ENCODE measurements around the gene MTHFD2L.

The MTHFD2L gene

GRCh38 chr4:74159143-74159709 is 1.3 kb downstream of the MTHFD2L start:
- no peak overlapping the region for H4K8ac ChIP-seq (ENCODE audit: low read depth, low read length)
- no peak overlapping the region for H3K18ac ChIP-seq (ENCODE audit: low read length)
- no peak overlapping the region for H3K4ac ChIP-seq (ENCODE audit: low read depth, low read length)
- H3K4me3 ChIP-seq (ENCODE audit: low read length), result no peak overlapping the region
- H2BK5ac ChIP-seq (ENCODE audit: low read length), result no peak overlapping the region
- no peak overlapping the region for H2BK120ac ChIP-seq (ENCODE audit: low read depth, low read length)
- H3K79me1 ChIP-seq (ENCODE audit: low read length), result peaks cover 3% of the 10 kb centered on the region
- H2AK5ac ChIP-seq (ENCODE audit: low read length), result no peak overlapping the region
- no peak overlapping the region for H2BK15ac ChIP-seq (replicated peaks; ENCODE audit: low read depth)
- no peak overlapping the region for H3K4me2 ChIP-seq (ENCODE audit: low read length)
- H3K79me2 ChIP-seq (ENCODE audit: control insufficient read depth, insufficient read depth, low read length), result peaks cover 15% of the 10 kb centered on the region
- H3K56ac ChIP-seq (ENCODE audit: low read length), result no peak overlapping the region
- H3K9ac ChIP-seq (ENCODE audit: low read length), result no peak overlapping the region
- H3K27ac ChIP-seq (ENCODE audit: low read depth, low read length), result no peak overlapping the region
- no peak overlapping the region for H3K23ac ChIP-seq (ENCODE audit: low read length)
- no CpG with 5 or more reads among the region's 2 CpGs for WGBS (ENCODE audit: extremely low coverage, insufficient coverage, low lambda C conversion rate)
- H3K4me1 ChIP-seq (ENCODE audit: control insufficient read depth, low read depth, low read length), result peaks cover 4% of the 10 kb centered on the region
- no peak overlapping the region for H4K5ac ChIP-seq (ENCODE audit: low read length)
- no peak for DNase-seq
- no peaks in the 10 kb centered on the region for H3K27me3 ChIP-seq (ENCODE audit: insufficient read depth, low read length, poor library complexity)
- no peaks in the 10 kb centered on the region for H3K36me3 ChIP-seq (ENCODE audit: control insufficient read depth, insufficient read depth, low read length)

DNA sequence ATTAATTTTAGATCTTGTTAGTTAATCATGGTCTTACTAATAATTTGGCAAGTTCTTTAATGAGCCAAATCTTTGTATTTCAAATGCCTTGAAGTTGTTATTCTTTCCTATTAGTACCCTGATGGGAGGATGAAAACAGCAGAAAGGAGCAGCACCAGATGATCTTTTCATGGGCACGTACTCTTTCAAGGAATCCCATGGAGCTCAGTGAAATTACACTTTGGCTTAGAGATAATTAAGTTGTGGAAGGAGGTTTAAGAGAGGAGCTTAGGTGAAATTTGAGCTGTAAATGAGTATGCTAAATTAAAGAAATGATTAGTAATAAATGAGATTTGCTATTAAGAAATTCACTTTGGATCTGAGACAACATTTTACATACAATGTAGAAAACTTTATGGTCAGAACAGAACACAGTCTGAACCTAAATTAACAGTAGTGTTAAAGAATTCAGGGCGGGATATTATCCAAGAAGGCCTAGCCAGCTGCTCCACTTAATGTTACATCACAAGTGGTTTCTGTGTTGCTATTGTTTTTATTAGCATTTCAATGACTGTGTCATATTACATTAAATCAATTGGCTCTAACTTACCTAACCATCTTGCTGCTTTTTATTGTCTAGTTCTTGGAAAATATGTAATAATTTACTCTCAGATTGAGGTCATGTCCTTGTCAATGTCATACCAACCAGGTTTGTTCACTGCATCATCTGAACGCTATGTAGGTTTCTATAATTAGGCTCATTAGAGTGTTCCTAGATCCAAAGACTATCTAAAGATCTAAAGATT is 3.9 kb downstream of the MTHFD2L start:
- H3K4me3 ChIP-seq (ENCODE audit: low read length), result no peak overlapping the region
- H2BK5ac ChIP-seq (ENCODE audit: low read length), result no peak overlapping the region
- peaks cover 15% of the 10 kb centered on the region for H3K79me2 ChIP-seq (ENCODE audit: control insufficient read depth, insufficient read depth, low read length)
- no peak overlapping the region for H3K56ac ChIP-seq (ENCODE audit: low read length)
- no peak overlapping the region for H2BK15ac ChIP-seq (replicated peaks; ENCODE audit: low read depth)
- no peak for DNase-seq
- H3K79me1 ChIP-seq (ENCODE audit: low read length), result peaks cover 4% of the 10 kb centered on the region
- H2AK5ac ChIP-seq (ENCODE audit: low read length), result no peak overlapping the region
- no peak overlapping the region for H2BK120ac ChIP-seq (ENCODE audit: low read depth, low read length)
- H3K4me2 ChIP-seq (ENCODE audit: low read length), result no peak overlapping the region
- H4K8ac ChIP-seq (ENCODE audit: low read depth, low read length), result no peak overlapping the region
- H3K23ac ChIP-seq (ENCODE audit: low read length), result no peak overlapping the region
- no peaks in the 10 kb centered on the region for H3K27me3 ChIP-seq (ENCODE audit: insufficient read depth, low read length, poor library complexity)
- peaks cover 4% of the 10 kb centered on the region for H3K4me1 ChIP-seq (ENCODE audit: control insufficient read depth, low read depth, low read length)
- no peak overlapping the region for H3K18ac ChIP-seq (ENCODE audit: low read length)
- WGBS (ENCODE audit: extremely low coverage, insufficient coverage, low lambda C conversion rate), result no CpG with 5 or more reads among the region's 3 CpGs
- H4K5ac ChIP-seq (ENCODE audit: low read length), result no peak overlapping the region
- H3K36me3 ChIP-seq (ENCODE audit: control insufficient read depth, insufficient read depth, low read length), result no peaks in the 10 kb centered on the region
- no peak overlapping the region for H3K9ac ChIP-seq (ENCODE audit: low read length)
- H3K27ac ChIP-seq (ENCODE audit: low read depth, low read length), result no peak overlapping the region
- no peak overlapping the region for H3K4ac ChIP-seq (ENCODE audit: low read depth, low read length)

DNA sequence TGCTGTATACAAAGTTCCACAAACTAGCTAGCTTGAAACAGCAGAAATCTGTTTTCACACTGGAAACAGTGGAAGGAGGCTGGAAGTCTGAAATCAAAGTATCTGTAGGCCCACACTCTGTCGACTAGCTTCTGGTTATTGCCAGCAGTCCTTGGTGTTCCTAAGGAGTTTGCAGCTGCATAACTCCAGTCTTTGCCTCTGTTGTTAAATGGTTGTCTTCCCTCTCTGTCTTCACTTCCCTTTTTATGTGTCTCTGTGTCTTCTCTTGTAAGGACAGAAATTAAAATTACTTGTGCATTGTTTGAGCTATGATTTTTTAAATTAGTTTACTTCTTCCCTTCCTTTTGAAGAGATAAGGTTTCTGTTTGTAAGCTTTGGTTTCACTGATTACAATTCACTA is 8.2 kb downstream of the MTHFD2L start:
- no peak overlapping the region for H2BK120ac ChIP-seq (ENCODE audit: low read depth, low read length)
- H3K27me3 ChIP-seq (ENCODE audit: insufficient read depth, low read length, poor library complexity), result no peaks in the 10 kb centered on the region
- no peaks in the 10 kb centered on the region for H3K79me2 ChIP-seq (ENCODE audit: control insufficient read depth, insufficient read depth, low read length)
- H4K8ac ChIP-seq (ENCODE audit: low read depth, low read length), result no peak overlapping the region
- no peak overlapping the region for H3K27ac ChIP-seq (ENCODE audit: low read depth, low read length)
- no peak overlapping the region for H3K18ac ChIP-seq (ENCODE audit: low read length)
- no peak overlapping the region for H3K4me3 ChIP-seq (ENCODE audit: low read length)
- H3K4me2 ChIP-seq (ENCODE audit: low read length), result no peak overlapping the region
- H2BK5ac ChIP-seq (ENCODE audit: low read length), result no peak overlapping the region
- no peak overlapping the region for H2AK5ac ChIP-seq (ENCODE audit: low read length)
- no peak overlapping the region for H2BK15ac ChIP-seq (replicated peaks; ENCODE audit: low read depth)
- no peak overlapping the region for H3K23ac ChIP-seq (ENCODE audit: low read length)
- no peak overlapping the region for H3K9ac ChIP-seq (ENCODE audit: low read length)
- no peak overlapping the region for H4K5ac ChIP-seq (ENCODE audit: low read length)
- no peaks in the 10 kb centered on the region for H3K36me3 ChIP-seq (ENCODE audit: control insufficient read depth, insufficient read depth, low read length)
- no peak overlapping the region for H3K4ac ChIP-seq (ENCODE audit: low read depth, low read length)
- H3K56ac ChIP-seq (ENCODE audit: low read length), result no peak overlapping the region
- WGBS (ENCODE audit: extremely low coverage, insufficient coverage, low lambda C conversion rate), result no CpG with 5 or more reads among the region's 1 CpG
- H3K79me1 ChIP-seq (ENCODE audit: low read length), result peaks cover 2% of the 10 kb centered on the region
- H3K4me1 ChIP-seq (ENCODE audit: control insufficient read depth, low read depth, low read length), result no peaks in the 10 kb centered on the region
- no peak for DNase-seq

GRCh38 chr4:74166818-74167217 is 8.9 kb downstream of the MTHFD2L start:
- Histone ChIP-seq H3K4me2 (ENCODE audit: low read length) (no peak overlapping the region), H3K4ac (ENCODE audit: low read depth, low read length) (no peak overlapping the region), H3K23ac (ENCODE audit: low read length) (no peak overlapping the region), H3K4me1 (ENCODE audit: control insufficient read depth, low read depth, low read length) (no peaks in the 10 kb centered on the region), H3K9ac (ENCODE audit: low read length) (no peak overlapping the region), H3K56ac (ENCODE audit: low read length) (no peak overlapping the region), H3K36me3 (ENCODE audit: control insufficient read depth, insufficient read depth, low read length) (no peaks in the 10 kb centered on the region), H4K5ac (ENCODE audit: low read length) (no peak overlapping the region), H3K27me3 (ENCODE audit: insufficient read depth, low read length, poor library complexity) (no peaks in the 10 kb centered on the region), H3K79me2 (ENCODE audit: control insufficient read depth, insufficient read depth, low read length) (no peaks in the 10 kb centered on the region), H2AK5ac (ENCODE audit: low read length) (no peak overlapping the region), H3K18ac (ENCODE audit: low read length) (no peak overlapping the region), H2BK5ac (ENCODE audit: low read length) (no peak overlapping the region), H3K79me1 (ENCODE audit: low read length) (peaks cover 2% of the 10 kb centered on the region), H3K4me3 (ENCODE audit: low read length) (no peak overlapping the region), H2BK120ac (ENCODE audit: low read depth, low read length) (no peak overlapping the region), H3K27ac (ENCODE audit: low read depth, low read length) (no peak overlapping the region), H4K8ac (ENCODE audit: low read depth, low read length) (no peak overlapping the region), H2BK15ac (replicated peaks; ENCODE audit: low read depth) (no peak overlapping the region)
- WGBS (ENCODE audit: extremely low coverage, insufficient coverage, low lambda C conversion rate), result no CpG with 5 or more reads among the region's 1 CpG
- no peak for DNase-seq

- no peaks in the 10 kb centered on the region for H3K27me3 ChIP-seq (ENCODE audit: insufficient read depth, low read length, poor library complexity)
- H3K23ac ChIP-seq (ENCODE audit: low read length), result no peak overlapping the region
- H3K18ac ChIP-seq (ENCODE audit: low read length), result no peak overlapping the region
- H3K4me2 ChIP-seq (ENCODE audit: low read length), result no peak overlapping the region
- no peak overlapping the region for H3K4me3 ChIP-seq (ENCODE audit: low read length)
- peaks cover 2% of the 10 kb centered on the region for H3K79me1 ChIP-seq (ENCODE audit: low read length)
- H2BK15ac ChIP-seq (replicated peaks; ENCODE audit: low read depth), result no peak overlapping the region
- H3K36me3 ChIP-seq (ENCODE audit: control insufficient read depth, insufficient read depth, low read length), result no peaks in the 10 kb centered on the region
- H4K8ac ChIP-seq (ENCODE audit: low read depth, low read length), result no peak overlapping the region
- H4K5ac ChIP-seq (ENCODE audit: low read length), result no peak overlapping the region
- no peak overlapping the region for H2BK5ac ChIP-seq (ENCODE audit: low read length)
- H2AK5ac ChIP-seq (ENCODE audit: low read length), result no peak overlapping the region
- H3K27ac ChIP-seq (ENCODE audit: low read depth, low read length), result no peak overlapping the region
- H3K56ac ChIP-seq (ENCODE audit: low read length), result no peak overlapping the region
- WGBS (ENCODE audit: extremely low coverage, insufficient coverage, low lambda C conversion rate), result no CpG with 5 or more reads among the region's 2 CpGs
- H2BK120ac ChIP-seq (ENCODE audit: low read depth, low read length), result no peak overlapping the region
- no peak overlapping the region for H3K4ac ChIP-seq (ENCODE audit: low read depth, low read length)
- DNase-seq, result no peak
- H3K79me2 ChIP-seq (ENCODE audit: control insufficient read depth, insufficient read depth, low read length), result no peaks in the 10 kb centered on the region
- H3K4me1 ChIP-seq (ENCODE audit: control insufficient read depth, low read depth, low read length), result no peaks in the 10 kb centered on the region
- H3K9ac ChIP-seq (ENCODE audit: low read length), result no peak overlapping the region
These were observed 9.7 kb downstream of the MTHFD2L start for GRCh38 chr4:74167585-74167984.
